22Rv1 (cell line): ENCODE results near the gene KCTD19.

Source experiments
- CTCF ChIP-seq: fragments of 450-650 bp; IDR thresholded peaks from 2 replicates; pipeline ENCODE4 v1.5.1; 2017; ENCODE audit warnings: mild to moderate bottlenecking
- ZFX ChIP-seq: fragments of 450-650 bp; IDR thresholded peaks from 2 replicates; pipeline ENCODE4 v1.6.1; 2017; ENCODE audit warnings: antibody characterized with exemption, borderline replicate concordance

- TF ChIP-seq CTCF = no peak
- TF ChIP-seq ZFX = no peak
Observed at GRCh38 chr16:67263201-67263600, 63.3 kb downstream of the KCTD19 start.
